ENCODE results near the gene ZMIZ1. TPM values are rescaled to one million over a fixed set of nuclear protein-coding genes. Genes with fewer than 3 reads are reported as not detected.

ZMIZ1 gene
- total RNA-seq, 1 experiment from 2014 or later = 22.4 TPM

GRCh38 chr10:79308969-79309665 lies 240.4 kb downstream of the ZMIZ1 start:
- DNase-seq = no peak
- H3K9me3 ChIP-seq = no peaks in the 10 kb centered on the region
- no peaks in the 10 kb centered on the region for H3K27me3 ChIP-seq
- no peak overlapping the region for H3K4me3 ChIP-seq
- H3K36me3 ChIP-seq = peaks cover 96% of the 10 kb centered on the region

GRCh38 chr10:79310200-79310865 lies 241.6 kb downstream of the ZMIZ1 start:
- H3K36me3 ChIP-seq = peaks cover 95% of the 10 kb centered on the region
- no peak overlapping the region for H3K4me3 ChIP-seq
- no peaks in the 10 kb centered on the region for H3K27me3 ChIP-seq
- no peaks in the 10 kb centered on the region for H3K9me3 ChIP-seq
- DNase-seq = no peak

- Histone ChIP-seq H3K27me3 (no peaks in the 10 kb centered on the region), H3K36me3 (peaks cover 96% of the 10 kb centered on the region)
- no peak for DNase-seq
Observed at GRCh38 chr10:79310911-79311573, 242.3 kb downstream of the ZMIZ1 start.

GRCh38 chr10:79311581-79312407 lies 243.0 kb downstream of the ZMIZ1 start:
- DNase-seq = no peak
- H3K4me3 ChIP-seq = no peak overlapping the region
- peaks cover 96% of the 10 kb centered on the region for H3K36me3 ChIP-seq
- H3K9me3 ChIP-seq = no peaks in the 10 kb centered on the region
- no peaks in the 10 kb centered on the region for H3K27me3 ChIP-seq

More at GRCh38 chr10:79310911-79311573, 242.3 kb downstream of the ZMIZ1 start:
- H3K9me3 ChIP-seq = no peaks in the 10 kb centered on the region
- no peak overlapping the region for H3K4me3 ChIP-seq

GRCh38 chr10:79312601-79313187 lies 243.9 kb downstream of the ZMIZ1 start:
- H3K4me3 ChIP-seq = no peak overlapping the region
- H3K9me3 ChIP-seq = no peaks in the 10 kb centered on the region
- peaks cover 92% of the 10 kb centered on the region for H3K36me3 ChIP-seq
- no peak for DNase-seq
- H3K27me3 ChIP-seq = no peaks in the 10 kb centered on the region

- DNase-seq = no peak
- H3K27me3 ChIP-seq = no peaks in the 10 kb centered on the region
- H3K4me3 ChIP-seq = no peak overlapping the region
- peaks cover 91% of the 10 kb centered on the region for H3K36me3 ChIP-seq
- no peaks in the 10 kb centered on the region for H3K9me3 ChIP-seq
Observed at GRCh38 chr10:79313320-79313719, 244.6 kb downstream of the ZMIZ1 start.

- no peaks in the 10 kb centered on the region for H3K27me3 ChIP-seq
- no peak overlapping the region for H3K4me3 ChIP-seq
- DNase-seq = no peak
- peaks cover 89% of the 10 kb centered on the region for H3K36me3 ChIP-seq
- no peaks in the 10 kb centered on the region for H3K9me3 ChIP-seq
Observed at GRCh38 chr10:79313911-79314439, 245.2 kb downstream of the ZMIZ1 start.

- Histone ChIP-seq H3K4me3 (no peak overlapping the region), H3K27me3 (no peaks in the 10 kb centered on the region), H3K9me3 (no peaks in the 10 kb centered on the region; the same call in 1 of the 2 replicates), H3K36me3 (peaks cover 79% of the 10 kb centered on the region)
- DNase-seq = peak; percentile 45
Observed at GRCh38 chr10:79314761-79315601, 246.2 kb downstream of the ZMIZ1 start.

GRCh38 chr10:79315602-79315920 lies 246.8 kb downstream of the ZMIZ1 start:
- no peak for DNase-seq
- H3K36me3 ChIP-seq = peaks cover 73% of the 10 kb centered on the region
- H3K27me3 ChIP-seq = no peaks in the 10 kb centered on the region
- no peak overlapping the region for H3K4me3 ChIP-seq
- H3K9me3 ChIP-seq = no peaks in the 10 kb centered on the region; the same call in 1 of the 2 replicates

GRCh38 chr10:79316671-79317431 lies 248.1 kb downstream of the ZMIZ1 start:
- Histone ChIP-seq H3K27me3 (no peaks in the 10 kb centered on the region), H3K9me3 (no peaks in the 10 kb centered on the region; the same call in 1 of the 2 replicates), H3K4me3 (no peak overlapping the region), H3K36me3 (peaks cover 63% of the 10 kb centered on the region)
- DNase-seq = no peak

- no peaks in the 10 kb centered on the region for H3K27me3 ChIP-seq
- H3K4me3 ChIP-seq = no peak overlapping the region
- no peak for DNase-seq
- peaks cover 47% of the 10 kb centered on the region for H3K36me3 ChIP-seq
- no peaks in the 10 kb centered on the region; the same call in 1 of the 2 replicates for H3K9me3 ChIP-seq
Observed at GRCh38 chr10:79318369-79318768, 249.6 kb downstream of the ZMIZ1 start.

GRCh38 chr10:79319115-79319771 lies 250.5 kb downstream of the ZMIZ1 start:
- Histone ChIP-seq H3K9me3 (no peaks in the 10 kb centered on the region; the same call in 1 of the 2 replicates), H3K27me3 (no peaks in the 10 kb centered on the region), H3K36me3 (peaks cover 39% of the 10 kb centered on the region), H3K4me3 (no peak overlapping the region)
- no peak for DNase-seq

GRCh38 chr10:79320316-79320715 lies 251.6 kb downstream of the ZMIZ1 start:
- Histone ChIP-seq H3K4me3 (no peak overlapping the region), H3K27me3 (no peaks in the 10 kb centered on the region), H3K36me3 (peaks cover 29% of the 10 kb centered on the region), H3K9me3 (no peaks in the 10 kb centered on the region; the same call in 1 of the 2 replicates)
- DNase-seq = no peak

- H3K9me3 ChIP-seq = no peaks in the 10 kb centered on the region; the same call in 1 of the 2 replicates
- H3K36me3 ChIP-seq = peaks cover 23% of the 10 kb centered on the region
- no peaks in the 10 kb centered on the region for H3K27me3 ChIP-seq
- H3K4me3 ChIP-seq = no peak overlapping the region
- peak; percentile 89 for DNase-seq
Observed at GRCh38 chr10:79320820-79321493, 252.2 kb downstream of the ZMIZ1 start.
